Embryonic facial prominence (tissue), 1 donor: ENCODE data around the gene ABCA5.

Experiments
- DNase-seq: peaks from one replicate; pipeline ENCODE4 v3.0.0-alpha.2; 2016; ENCODE audit errors: extremely low spot score

Gene ABCA5

GRCh38 chr17:69254187-69254586 lies 72.7 kb downstream of the ABCA5 start:
- DNase-seq = no peak

GRCh38 chr17:69250641-69251040 lies 76.3 kb downstream of the ABCA5 start:
- DNase-seq = no peak

GRCh38 chr17:69246726-69247375 lies 80.1 kb downstream of the ABCA5 start:
- DNase-seq = peak; percentile 34

GRCh38 chr17:69246202-69246601 lies 80.7 kb downstream of the ABCA5 start:
- no peak for DNase-seq

GRCh38 chr17:69245617-69246016 lies 81.3 kb downstream of the ABCA5 start:
- DNase-seq = no peak

- no peak for DNase-seq
Observed at GRCh38 chr17:69239611-69240600, 87.0 kb downstream of the ABCA5 start.

GRCh38 chr17:69236946-69237345 lies 90.0 kb downstream of the ABCA5 start:
- DNase-seq = no peak

GRCh38 chr17:69236464-69236863 lies 90.5 kb downstream of the ABCA5 start:
- DNase-seq = no peak

GRCh38 chr17:69235338-69236058 lies 91.4 kb downstream of the ABCA5 start:
- DNase-seq = peak; percentile 58

GRCh38 chr17:69232650-69233049 lies 94.3 kb downstream of the ABCA5 start:
- no peak for DNase-seq

- no peak for DNase-seq
Observed at GRCh38 chr17:69231521-69231920, 95.4 kb downstream of the ABCA5 start.

- no peak for DNase-seq
Observed at GRCh38 chr17:69230939-69231338, 96.0 kb downstream of the ABCA5 start.

GRCh38 chr17:69228576-69228975 lies 98.4 kb downstream of the ABCA5 start, which contains the start of gene ABCA10:
Gene ABCA10, minus strand, starts transcription at chr17:69228824. Its CDS starts 3,466 bp downstream, at chr17:69225358.
- DNase-seq = no peak

GRCh38 chr17:69228018-69228417 lies 98.9 kb downstream of the ABCA5 start:
- DNase-seq = no peak

GRCh38 chr17:69227541-69227940 lies 99.4 kb downstream of the ABCA5 start:
- no peak for DNase-seq

GRCh38 chr17:69223809-69224208 lies 103.1 kb downstream of the ABCA5 start:
- no peak for DNase-seq

GRCh38 chr17:69222707-69223258 lies 104.2 kb downstream of the ABCA5 start:
- no peak for DNase-seq

- DNase-seq = no peak
Observed at GRCh38 chr17:69220098-69220497, 106.8 kb downstream of the ABCA5 start.

- DNase-seq = no peak
Observed at GRCh38 chr17:69218986-69219385, 107.9 kb downstream of the ABCA5 start.

- no peak for DNase-seq
Observed at GRCh38 chr17:69213059-69213813, 113.7 kb downstream of the ABCA5 start.

GRCh38 chr17:69208640-69209039 lies 118.3 kb downstream of the ABCA5 start:
- DNase-seq = no peak
